Tibial nerve (tissue), 4 donors: ENCODE measurements around the gene EDN1.

Source experiments
- CTCF ChIP-seq, 5 experiments: fragments of 200-600 bp in 3 of 5; fragments of 450-650 bp in 2 of 5; sonication (generic) in 3 of 5; IDR thresholded peaks; one replicate each; pipeline ENCODE4 v1.5.1; 2016 to 2019; ENCODE audit warnings: antibody characterized with exemption in 5 of 5, mild to moderate bottlenecking in 3 of 5, moderate library complexity in 2 of 5
- EP300 ChIP-seq, 2 donors: sonication (generic); formaldehyde crosslinking; IDR thresholded peaks; one replicate each; pipeline ENCODE4 v1.6.1; 2017; ENCODE audit warnings: antibody characterized with exemption in 2 of 2, mild to moderate bottlenecking in 1 of 2
- POLR2A ChIP-seq, 2 donors: fragments of 450-650 bp; IDR thresholded peaks; one replicate each; pipeline ENCODE4 v1.6.1; 2017; ENCODE audit warnings: antibody characterized with exemption in 2 of 2, mild to moderate bottlenecking in 2 of 2, moderate library complexity in 2 of 2

- TF ChIP-seq CTCF (IDR thresholded peaks at IDR 0.05) (no peak), EP300 (IDR thresholded peaks at IDR 0.05) (no peak), POLR2A (IDR thresholded peaks at IDR 0.05) (no peak)
Observed at GRCh38 chr6:12344961-12345693, 55.0 kb downstream of the EDN1 start.
